GM18498 (cell line): ENCODE data around the gene EPHB1.

Experiments
- ATAC-seq: cut with Tn5 transposase; IDR thresholded peaks from one replicate; pipeline ENCODE4 v1.9.1; 2021; ENCODE audit warnings: mild to moderate bottlenecking, moderate library complexity; ENCODE audit not compliant: unreplicated experiment

EPHB1 gene

DNA sequence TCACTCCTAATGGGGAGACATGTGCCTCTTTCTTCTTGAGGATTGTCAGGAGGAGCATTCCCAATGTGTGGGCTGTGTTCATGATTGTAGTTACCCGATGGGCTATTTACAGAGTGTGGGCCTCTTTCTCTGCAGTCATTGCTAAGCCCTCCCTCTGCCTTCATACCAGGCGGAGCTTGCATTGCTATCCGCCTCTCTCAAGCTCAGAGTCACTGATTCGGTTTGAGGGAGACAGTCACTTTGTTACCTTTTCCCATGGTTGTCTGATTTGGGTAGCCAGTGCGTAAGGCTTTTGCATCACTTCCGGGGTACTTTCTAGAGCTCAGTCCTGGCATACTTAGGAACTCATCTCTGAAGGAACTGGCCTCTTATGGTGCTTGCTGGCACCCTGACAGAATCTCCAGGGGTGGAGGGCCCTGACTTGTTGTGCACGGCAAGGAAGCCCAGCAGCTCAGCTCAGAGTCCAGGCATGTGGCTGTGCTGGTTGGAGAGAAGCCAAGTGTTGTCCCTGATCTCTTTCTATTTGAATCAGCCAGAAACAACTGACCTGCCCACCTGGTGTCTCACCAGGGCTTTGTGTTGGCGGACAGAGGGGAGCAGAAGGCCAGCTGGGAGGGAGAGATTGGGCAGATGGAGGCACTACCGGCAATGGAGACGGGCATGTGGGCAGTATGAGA, 79.8 kb downstream of the EPHB1 start:
- ATAC-seq, result peak; percentile 43

DNA sequence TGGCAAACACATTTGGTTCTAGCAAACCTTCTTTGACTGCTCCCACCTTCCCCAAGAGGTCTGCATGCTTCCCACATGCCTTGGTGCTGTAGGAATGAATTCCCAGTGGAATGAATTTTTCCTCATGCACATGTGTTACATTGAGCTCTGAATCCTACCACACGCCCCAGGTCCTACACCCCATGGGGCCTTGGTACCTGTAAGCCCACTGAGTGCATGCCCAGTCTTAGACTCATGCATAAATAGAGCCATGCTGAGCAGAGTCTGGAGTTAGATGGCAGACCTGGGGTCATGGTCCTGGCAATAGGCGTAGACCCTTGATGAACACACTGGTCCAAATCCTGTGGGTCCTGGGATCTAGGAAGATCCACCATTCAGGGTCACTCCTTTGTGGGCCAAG, 81.8 kb downstream of the EPHB1 start:
- ATAC-seq, result no peak

GRCh38 chr3:134877788-134878187, 82.7 kb downstream of the EPHB1 start:
- no peak for ATAC-seq

DNA sequence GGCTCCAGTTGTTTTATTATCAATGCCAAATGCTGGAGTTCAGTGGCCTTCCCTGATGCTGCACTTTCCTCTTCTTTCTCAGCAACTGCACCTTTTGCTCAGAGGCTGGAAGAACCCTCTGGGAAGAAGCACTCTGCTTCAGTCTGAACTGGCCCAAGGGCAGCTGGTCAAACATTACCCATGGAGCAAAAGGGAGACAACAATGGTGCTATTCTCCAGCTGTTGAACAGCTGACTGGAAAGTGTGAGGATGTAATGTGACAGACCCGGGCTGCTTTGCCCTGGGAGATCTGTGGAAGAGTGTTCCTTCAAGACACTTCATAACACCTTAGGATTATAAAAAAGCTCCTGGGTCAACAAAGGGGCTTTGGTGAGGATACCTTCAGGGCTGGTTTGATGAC, 84.9 kb downstream of the EPHB1 start:
- no peak for ATAC-seq

GRCh38 chr3:134880431-134880830, 85.4 kb downstream of the EPHB1 start:
- ATAC-seq, result no peak

GRCh38 chr3:134881305-134881704, 86.2 kb downstream of the EPHB1 start:
- ATAC-seq, result no peak

DNA sequence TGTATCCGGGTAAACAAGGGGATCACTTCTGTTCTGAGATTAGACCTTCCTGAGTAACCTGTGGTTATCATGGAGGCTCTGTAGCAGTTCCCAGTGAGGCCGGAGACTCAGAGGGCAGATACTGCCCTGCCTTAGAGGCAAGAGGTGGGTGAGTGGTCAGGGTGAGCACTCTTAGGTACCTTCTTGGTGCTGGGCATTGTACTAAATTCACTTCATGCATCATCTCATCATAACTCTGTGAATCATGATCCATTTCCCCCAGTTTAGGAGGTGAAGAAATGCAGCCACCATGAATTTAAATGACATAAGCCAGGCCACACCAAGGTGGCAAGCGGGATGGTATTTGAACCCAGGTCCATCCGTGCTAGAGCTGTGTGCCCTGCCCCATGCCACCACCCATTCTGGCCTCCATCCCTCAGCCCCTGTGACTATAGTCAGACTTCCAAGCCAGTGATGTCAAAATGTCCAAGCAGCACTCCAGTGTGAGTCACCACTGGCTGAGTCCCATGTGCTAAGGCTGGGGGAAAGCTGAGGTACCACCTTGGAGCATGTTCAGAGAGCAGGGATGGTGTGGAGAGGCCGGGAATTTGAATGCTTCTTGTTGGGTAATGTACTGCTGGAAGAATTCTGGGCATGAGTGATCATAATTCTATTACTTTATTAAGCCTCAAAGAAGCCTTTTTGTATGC, 88.8 kb downstream of the EPHB1 start:
- ATAC-seq, result no peak

DNA sequence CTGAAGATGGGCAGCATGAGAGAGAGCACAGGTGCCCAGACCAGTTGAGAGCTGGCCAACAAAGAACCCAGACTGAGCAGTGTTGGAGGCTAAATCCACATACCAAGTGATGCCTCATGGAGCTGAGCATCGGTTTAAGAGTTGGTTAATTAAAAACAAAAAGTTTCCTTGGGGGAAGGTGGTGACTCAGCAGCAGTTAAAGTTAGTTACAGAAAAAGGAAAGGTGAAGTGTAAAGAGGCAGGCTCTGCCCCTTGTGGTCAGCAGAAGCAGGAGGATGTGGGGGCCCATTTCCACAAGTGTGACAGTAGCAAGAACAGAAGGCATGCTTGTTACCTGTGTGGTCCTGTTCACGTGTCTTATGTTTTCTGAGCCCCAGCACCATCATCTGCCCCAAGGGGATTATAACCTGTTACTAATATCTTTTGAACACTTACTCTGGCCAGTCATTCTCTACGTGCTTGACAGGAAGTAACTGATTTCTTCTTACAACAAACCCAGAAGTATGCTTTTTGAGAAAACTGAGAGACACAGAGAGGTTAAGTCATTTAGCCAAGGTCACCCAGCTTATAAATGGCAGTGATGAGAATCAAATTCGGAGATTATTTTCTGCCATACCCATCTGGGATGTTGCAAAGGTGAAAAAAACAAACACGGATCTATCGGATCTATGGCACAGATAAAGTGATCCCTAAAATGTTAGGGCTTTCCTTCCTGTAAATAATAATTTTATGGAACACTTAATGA, 91.0 kb downstream of the EPHB1 start:
- ATAC-seq, result peak; percentile 91

- no peak for ATAC-seq
Observed at GRCh38 chr3:134886991-134887390, 91.9 kb downstream of the EPHB1 start.

DNA sequence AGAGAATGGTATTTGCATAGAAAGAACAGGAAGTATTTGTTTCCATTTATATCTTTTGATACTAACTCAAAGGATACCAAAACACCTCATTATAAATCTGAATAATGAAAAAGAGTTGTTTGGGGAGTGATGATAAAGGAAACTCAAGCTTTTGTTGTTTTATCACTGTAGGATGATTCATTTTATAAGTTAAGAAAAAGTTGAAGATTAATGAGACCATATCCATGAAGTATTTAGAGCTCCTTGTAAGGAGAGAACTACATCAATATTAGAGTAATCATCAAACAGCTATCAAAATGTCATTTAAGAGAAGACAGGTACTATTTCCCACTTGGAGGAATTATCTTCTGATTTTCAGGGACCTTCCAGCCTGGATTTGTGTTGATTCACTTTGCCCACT, 92.5 kb downstream of the EPHB1 start:
- ATAC-seq, result no peak

DNA sequence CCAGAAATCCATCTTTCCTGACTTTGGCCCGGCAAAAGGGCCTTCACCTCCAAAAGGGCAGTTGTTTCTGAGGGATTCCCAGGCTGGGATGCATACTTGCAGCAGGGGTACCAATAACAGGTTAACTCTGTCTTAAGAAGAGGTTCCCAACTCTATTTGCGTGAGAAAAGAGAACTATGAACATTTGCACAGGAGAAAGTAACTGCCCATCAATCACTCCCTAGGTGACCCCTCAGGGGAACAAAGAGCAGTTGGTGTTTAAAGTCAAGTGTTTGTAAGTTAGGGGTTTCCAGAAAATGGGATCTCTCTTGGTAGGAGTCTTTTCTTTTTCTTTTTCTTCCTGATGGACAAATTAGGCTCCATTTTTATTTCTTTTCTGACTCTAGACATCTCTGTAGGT, 97.3 kb downstream of the EPHB1 start:
- ATAC-seq, result no peak

DNA sequence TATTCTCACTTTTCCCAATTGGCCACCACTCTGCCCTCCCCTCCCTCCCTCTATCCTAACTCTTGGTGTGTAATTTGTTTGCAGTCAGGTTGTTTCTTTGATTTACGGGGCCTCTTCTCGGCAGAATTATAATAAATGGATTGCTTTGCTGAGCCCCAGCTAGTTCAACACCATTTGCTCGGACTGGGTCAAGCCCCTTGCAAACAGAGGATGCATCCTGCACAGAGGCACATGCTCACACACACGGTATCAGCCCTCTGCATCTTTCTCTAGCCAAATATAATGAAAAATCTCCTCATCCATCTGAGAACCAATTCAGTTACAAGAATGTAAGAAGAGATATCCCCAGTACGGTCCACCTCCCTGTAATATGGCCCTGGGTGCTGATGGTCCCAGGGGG, 97.7 kb downstream of the EPHB1 start:
- ATAC-seq, result no peak

DNA sequence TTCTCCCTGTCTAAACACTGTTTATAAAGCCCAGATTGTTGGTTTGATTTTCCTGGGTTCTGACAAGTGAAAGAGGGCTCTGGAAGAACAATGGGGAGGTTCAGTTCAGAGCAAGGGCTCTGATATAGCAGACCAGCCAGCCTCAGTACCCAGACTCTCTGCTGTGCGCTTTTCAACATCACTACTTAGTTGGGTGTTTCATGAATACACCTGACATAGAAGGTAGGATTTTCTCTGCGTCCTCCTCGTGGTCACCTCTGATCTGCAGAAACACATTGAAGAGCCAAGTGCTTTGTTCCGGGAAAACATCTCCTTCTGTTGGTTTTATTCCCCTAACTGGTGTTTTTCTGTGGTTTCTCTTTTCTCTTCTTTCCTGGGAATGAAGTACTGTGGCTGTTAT, 99.5 kb downstream of the EPHB1 start:
- no peak for ATAC-seq

DNA sequence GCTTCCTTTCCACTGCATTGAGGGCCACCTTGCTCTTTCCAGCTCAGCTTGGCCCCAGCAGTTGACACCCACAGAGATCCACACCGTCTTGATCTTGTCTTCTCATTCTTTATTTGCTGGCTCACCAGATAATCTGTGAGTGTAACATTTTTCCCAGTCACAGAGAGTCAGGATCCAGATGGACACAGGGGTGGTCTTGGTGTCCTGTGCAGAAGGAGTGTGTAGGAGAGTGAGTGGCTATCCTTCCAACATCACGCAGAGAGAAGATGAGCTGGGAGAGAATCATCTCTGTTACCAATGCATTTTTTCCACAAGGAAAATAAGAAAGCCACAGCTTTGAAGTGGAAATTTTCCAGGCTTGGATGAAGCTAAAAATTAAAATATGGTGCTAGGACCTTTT, 100.1 kb downstream of the EPHB1 start:
- no peak for ATAC-seq

DNA sequence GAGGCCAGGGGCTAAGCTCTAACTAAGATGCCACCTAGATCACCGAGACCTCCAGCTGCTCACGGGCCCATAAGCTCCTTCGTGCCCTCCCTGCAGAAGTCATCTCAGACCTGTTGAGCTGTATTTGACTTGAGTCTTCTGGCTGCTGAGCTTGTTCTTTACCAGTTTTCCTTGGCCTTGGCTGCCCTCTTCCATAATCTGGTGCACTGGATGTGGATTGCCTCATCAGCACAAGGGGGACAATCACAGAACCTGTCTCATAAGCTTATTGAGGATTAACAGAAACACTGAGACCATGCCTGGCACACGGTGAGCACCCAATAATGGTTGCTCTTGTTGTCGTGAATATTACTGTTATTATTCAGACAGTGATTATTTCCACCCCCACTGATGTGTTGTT, 101.1 kb downstream of the EPHB1 start:
- ATAC-seq, result no peak

DNA sequence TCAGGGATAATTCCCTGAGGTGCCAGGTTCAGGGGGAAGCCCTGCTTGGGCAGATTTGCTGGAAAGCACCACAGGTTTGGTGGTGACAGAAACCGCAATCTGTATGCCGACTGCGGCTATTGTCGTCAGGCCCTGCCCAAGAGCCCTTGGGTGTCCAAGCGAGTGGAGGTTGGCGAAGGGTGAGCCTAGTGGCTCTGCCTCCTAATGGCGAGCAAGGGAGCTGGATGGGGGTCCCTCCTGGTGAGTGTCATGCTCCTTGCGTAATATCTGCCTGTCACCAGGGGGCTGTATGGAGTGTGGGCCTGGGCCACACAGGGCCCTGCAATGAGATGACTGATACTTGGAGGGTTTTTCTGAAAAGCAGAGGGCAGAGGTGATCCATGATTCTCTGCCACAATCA, 101.6 kb downstream of the EPHB1 start:
- no peak for ATAC-seq

DNA sequence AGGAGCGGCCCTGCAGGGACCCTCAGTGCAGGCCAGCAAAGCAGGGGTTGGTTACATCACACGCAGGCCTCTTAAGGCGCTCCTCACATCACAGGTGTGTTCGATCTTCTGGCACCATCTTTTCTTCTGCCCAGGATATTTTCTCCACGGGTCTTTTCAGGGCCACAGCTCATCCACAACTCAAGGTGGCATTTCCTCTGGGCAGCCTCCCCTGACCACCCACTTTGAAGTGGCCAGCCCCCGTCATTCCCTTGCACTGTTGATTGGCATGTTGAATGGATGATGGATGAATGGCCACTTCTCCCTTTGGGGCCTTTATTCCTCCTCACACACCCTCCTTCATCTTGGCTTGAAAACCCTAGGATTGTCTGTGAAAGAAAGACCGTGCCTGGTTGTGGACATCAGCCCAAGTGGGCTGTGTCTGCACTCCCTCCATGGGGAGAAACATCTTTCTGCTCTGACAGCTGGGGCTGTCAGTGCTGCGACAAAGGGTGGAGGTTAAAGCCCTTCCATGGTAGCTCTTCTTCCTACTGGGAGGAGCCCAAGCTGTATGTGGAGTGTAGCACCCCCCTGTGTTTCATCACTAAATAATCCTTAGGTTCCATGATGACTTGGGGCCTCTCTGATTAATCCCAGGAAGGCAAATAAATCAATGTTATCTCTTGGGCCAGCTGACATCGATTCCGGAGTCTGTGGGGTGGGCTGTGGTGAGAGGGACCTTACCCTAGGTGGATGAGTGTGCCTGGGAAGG, 102.5 kb downstream of the EPHB1 start:
- no peak for ATAC-seq

- no peak for ATAC-seq
Observed at GRCh38 chr3:134898181-134898754, 103.2 kb downstream of the EPHB1 start.

DNA sequence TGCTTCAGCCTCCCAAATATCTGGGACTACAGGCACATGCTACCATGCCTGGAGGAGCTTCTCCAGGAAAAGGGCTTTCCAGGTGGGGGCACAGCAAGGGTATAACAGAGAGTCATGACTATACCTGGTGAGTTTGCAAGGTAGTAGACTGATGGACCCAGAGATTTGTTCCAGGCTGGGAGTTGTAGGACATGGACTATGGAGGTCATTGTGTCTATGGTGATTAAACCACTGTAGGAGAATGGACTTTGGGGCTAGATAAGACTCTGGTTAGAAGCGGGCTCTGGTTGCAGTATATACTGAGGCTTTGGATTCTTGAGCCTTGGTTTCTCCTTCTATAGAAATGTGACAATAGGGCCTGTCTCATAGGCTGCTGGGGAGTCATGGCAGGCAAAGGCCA, 104.7 kb downstream of the EPHB1 start:
- ATAC-seq, result no peak

GRCh38 chr3:134900482-134900881, 105.4 kb downstream of the EPHB1 start:
- no peak for ATAC-seq

- ATAC-seq, result no peak
Observed at GRCh38 chr3:134901461-134901860, 106.4 kb downstream of the EPHB1 start.
